Measurements from ENCODE around the gene CLEC2B.

- TF ChIP-seq CTCF (IDR thresholded peaks at IDR 0.05) (no peak), POLR2A (IDR thresholded peaks at IDR 0.05) (no peak), POLR2AphosphoS5 (IDR thresholded peaks at IDR 0.05) (no peak)
These were observed 14.0 kb upstream of the CLEC2B start for GRCh38 chr12:9883175-9883574.
